Stimulated activated CD4-positive, alpha-beta T cell treated with anti-CD3 and anti-CD28 coated beads, Interleukin-12 subunit alpha, Interleukin-12 subunit beta, amount 100 ng/mL, for 4 hours (primary cell): ENCODE data around the gene NCKAP5.

Source experiments
- DNase-seq: peaks from one replicate; pipeline ENCODE4 v3.0.0-alpha.2; 2020

NCKAP5 gene

GRCh38 chr2:133452583-133452982 lies 115.7 kb downstream of the NCKAP5 start:
- DNase-seq: no peak

GRCh38 chr2:133452146-133452545 lies 116.1 kb downstream of the NCKAP5 start:
- no peak for DNase-seq

GRCh38 chr2:133448195-133448594 lies 120.1 kb downstream of the NCKAP5 start:
- no peak for DNase-seq

- no peak for DNase-seq
Observed at GRCh38 chr2:133447303-133447702, 121.0 kb downstream of the NCKAP5 start.

DNA sequence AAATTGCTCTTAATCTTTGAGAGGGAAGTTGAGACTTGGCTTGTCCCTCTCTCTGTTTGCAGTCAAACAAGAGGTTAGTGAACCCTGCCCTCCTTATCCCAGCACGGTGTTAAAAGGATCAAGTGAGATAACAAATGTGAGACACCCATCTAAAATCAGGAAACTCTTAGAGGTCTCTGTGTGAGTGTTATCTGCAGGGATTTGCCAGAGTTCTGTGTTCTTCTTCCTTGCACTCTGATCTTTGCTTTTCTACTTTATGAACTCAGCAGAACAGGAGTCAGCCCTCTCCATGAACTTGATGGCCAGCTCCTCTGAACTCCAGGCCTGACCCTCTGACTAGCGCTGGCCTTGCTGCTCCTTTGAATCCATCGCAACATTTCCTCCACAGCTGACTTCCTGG lies 123.8 kb downstream of the NCKAP5 start:
- no peak for DNase-seq

- no peak for DNase-seq
Observed at GRCh38 chr2:133442393-133442792, 125.9 kb downstream of the NCKAP5 start.

DNA sequence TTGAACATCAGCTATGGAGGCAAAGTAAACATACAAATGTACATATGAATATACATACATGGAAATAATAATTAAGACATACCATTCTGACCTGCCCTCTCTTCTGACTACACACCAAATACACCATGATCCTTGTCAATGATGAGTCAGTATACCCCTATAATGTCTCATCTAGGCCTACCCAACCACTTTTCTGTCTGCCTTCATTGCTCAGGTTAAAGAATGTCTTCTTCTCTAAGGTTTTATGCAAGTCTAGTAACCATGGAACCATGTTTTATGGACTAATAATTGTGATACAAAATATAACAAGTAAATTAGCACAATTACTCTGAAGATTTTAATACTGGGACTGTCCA lies 128.7 kb downstream of the NCKAP5 start:
- DNase-seq: no peak

DNA sequence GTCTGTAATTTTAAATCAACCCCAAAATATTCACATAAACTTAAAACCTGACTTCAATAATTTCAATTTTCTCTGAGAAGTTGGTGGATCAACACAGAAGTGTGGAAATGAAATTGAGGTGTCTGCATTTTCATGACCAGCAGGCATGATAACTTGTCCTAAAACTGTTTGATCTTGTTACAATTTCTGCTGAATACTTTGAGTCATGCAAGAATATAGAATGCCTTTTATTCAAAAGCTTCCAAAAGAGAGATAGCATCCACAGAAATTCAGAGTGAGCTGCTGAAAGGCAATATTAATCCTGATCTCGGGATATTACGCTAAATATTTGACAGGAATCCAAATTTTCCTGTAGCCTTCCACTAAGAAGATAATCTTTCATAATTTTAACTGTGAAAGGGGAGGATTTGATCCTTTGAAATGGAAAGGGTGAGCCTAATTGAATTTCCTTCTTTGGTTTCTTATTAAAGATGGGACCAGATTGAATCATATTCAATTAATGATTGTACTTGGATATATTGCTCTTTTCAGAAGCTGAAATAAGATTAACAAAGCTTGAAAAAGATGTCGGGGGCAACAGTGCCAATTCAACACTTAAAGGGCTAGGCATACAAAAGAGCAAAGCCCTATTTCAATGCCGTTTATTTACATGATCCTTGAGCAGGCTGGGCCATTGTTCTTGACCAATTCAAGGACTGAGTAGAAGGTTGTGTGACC lies 129.3 kb downstream of the NCKAP5 start:
- no peak for DNase-seq

DNA sequence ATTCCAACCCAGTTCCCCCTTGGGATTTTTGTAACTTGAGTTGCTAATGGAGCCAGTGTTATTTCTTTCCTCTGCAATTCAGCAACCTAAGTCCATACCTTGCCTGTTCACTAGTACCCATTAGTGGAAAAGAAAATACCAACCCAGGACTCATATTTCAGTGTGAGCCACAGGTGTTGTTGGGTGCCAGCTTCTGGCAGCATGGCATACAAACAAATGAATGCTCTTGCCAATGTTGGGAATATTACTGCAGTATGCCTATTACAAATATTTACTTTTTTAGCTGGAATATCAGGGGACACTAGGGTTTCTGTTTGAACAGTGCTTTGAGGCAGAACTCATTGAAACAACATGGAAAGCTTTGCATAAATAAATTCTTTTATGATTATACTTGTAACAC lies 130.2 kb downstream of the NCKAP5 start:
- DNase-seq: no peak

- DNase-seq: no peak
Observed at GRCh38 chr2:133437492-133437891, 130.8 kb downstream of the NCKAP5 start.

DNA sequence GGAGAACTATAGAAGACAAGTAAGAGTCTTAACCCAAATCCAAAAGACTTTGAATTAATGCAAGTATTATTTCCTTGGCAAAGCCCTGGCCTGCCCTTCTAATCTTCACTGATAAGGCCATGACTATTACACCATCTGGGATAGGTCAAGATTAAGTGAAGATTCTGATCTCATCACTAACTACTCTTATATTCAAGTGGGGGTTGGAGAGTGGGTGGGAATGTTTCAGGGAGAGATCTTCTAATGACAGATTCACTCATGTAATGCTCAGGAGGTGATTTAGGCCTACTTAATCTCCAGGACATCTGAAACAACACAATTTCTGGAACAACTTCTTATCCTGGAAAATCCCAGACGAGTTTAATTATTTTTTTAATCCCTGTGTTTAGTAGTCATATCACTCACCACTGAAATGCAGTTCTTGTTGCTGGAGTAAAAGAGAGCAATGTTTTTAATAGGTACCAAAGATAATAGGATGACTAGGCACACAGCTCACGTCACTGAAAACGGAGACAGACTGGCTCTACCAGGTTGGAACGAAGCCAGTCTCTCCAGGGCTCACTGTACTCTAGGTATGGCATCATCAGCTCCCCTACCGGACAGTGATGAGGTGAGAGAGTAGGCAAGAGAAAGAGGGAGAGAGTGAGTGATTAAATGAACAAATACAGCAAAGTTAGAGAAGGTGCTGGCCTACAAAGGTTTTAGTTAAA lies 133.1 kb downstream of the NCKAP5 start:
- DNase-seq: no peak

DNA sequence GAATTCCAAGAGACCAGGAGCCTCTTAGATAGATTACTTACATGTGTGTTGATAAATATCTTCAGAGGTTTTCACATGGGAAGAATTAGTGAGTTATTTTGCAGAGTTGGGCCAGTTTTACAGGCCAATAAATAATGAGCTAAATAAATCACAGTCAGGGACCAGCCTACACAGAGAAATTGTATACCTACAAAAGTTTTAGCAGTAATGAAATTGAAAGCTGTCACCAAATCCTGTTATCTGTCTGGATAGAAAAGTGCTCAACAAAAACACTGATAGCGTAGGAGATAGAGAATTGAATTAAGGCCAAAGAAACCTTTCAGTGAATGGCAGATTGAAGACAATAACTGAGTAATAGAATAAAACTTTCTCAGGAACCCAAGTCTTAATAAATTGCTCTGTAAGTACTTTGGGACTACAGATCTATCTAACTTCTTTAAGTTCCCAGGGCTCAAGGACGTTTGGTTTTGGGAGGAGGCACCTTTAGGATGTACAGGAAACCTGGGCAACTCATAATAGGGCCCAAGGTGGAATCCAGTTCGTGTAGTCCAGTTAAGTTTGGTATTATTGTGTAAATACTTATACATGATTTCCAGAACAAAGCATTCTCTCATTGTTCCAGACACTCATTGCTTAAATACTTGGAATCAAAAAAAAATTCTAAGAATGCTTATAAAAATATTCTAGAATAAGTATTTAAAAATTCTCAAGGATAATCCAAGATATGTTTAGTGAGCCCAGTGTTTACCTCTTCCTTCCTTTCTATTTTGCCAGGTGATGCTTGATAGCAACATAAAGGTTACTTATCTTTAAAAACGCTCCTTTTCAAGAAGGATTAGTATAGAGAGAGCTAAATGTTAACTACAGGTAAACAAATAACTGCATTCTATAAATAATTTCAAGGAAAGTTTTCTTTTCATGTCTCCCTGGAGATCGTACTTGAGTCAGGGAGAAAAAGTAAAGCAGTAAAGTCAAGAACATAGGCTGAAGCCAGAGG lies 134.5 kb downstream of the NCKAP5 start:
- no peak for DNase-seq

DNA sequence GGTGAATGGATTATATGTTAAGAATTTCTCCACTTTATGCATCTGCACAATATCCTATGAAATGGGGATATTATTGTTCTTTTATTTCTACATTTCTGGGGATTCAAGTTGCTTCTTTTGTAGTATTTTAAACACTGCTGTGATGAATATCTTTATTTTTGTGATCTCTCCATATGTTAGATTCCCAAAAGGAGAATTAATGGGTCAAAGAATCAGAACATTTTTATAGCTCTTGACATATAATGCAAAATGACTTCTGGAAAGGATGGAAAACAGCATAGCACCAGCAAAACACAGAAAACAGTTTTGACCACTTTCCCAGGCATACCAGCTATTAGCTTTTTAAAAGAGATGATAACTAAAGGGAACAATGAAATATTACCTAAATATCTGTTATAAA lies 135.5 kb downstream of the NCKAP5 start:
- DNase-seq: no peak

GRCh38 chr2:133431289-133431688 lies 137.0 kb downstream of the NCKAP5 start:
- no peak for DNase-seq

GRCh38 chr2:133426791-133427190 lies 141.5 kb downstream of the NCKAP5 start:
- no peak for DNase-seq

GRCh38 chr2:133425612-133426011 lies 142.7 kb downstream of the NCKAP5 start:
- no peak for DNase-seq

- DNase-seq: no peak
Observed at GRCh38 chr2:133424876-133425275, 143.4 kb downstream of the NCKAP5 start.

DNA sequence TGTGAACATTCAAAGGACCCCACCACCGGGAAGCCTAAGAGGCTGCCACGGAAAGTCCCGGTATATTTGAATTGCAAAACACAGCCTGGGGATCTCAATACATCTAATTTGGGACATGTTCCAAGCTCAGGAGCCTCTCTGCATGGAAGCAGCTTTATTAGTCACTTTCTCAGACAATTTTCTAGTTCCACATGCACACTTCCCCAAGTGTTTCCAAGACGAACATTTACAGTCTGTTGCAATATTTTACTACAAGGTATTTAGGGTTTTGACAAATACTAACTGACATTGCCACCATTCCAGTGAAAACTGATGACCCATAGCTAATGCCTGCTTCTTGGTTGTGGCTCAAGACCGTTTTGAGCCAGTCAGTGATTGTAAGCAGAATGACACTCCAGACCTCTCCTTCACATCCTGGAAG lies 145.3 kb downstream of the NCKAP5 start:
- DNase-seq: no peak

GRCh38 chr2:133421516-133422324 lies 146.5 kb downstream of the NCKAP5 start:
- DNase-seq: no peak

- DNase-seq: no peak
Observed at GRCh38 chr2:133420788-133421187, 147.5 kb downstream of the NCKAP5 start.

- no peak for DNase-seq
Observed at GRCh38 chr2:133418671-133419070, 149.6 kb downstream of the NCKAP5 start.

DNA sequence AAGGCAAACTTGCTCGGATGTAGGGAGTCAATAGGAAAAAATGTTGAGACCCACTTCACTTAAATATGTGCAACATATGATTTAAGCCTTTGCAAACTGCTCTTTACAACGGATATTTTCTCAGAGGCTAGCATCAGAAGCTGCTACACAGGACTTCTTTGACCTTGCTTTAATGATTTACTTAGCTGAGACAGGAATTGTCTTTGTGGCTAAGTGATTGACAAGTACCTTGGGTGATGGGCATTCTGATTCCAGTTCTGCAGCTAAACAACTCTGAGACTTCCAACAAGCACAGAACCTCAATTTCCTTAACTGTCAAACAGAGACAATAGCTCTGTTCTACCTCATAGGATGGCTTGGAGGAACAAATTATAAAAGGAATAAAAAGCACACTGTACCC lies 150.2 kb downstream of the NCKAP5 start:
- no peak for DNase-seq

DNA sequence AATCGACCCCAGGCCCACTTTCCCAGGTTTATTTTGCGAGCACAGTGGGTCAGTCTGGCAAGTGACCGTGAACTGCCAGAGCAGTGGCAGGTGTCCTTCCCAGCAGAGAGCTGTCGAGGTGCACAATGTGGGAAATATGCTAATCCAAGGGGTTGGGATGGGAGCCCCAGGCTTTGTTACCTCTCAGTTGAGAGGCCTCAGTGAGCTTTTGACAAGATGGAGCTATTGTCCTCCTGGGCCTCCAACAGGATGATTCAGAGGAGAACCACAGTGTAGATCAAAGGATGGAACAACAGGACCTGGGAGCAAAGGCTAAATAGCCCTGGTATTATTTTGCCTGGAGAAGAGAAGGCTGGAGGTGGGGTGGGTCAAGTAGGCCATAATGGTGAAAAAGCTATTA lies 150.8 kb downstream of the NCKAP5 start:
- DNase-seq: no peak
